RWPE1 (cell line): ENCODE results near the gene GCFC2.

Experiments used
- CTCF ChIA-PET: fragments of 350-600 bp; sonication (Branson Sonifier 250); formaldehyde crosslinking; extraction: SDS; loops from one replicate; lab custom pipeline; 2021; lab: Yijun Ruan, JAX
- POLR2A ChIA-PET: fragments of 400-600 bp; formaldehyde crosslinking; extraction: SDS; loops from one replicate; lab custom pipeline; 2020; ENCODE audit warnings: antibody characterized with exemption; ENCODE audit not compliant: low non-redundant PET; lab: Yijun Ruan, JAX
- DNase-seq: peaks from one replicate; pipeline ENCODE4 v3.0.0; 2012; ENCODE audit warnings: low spot score
- H3K27ac ChIP-seq: fragments of 450-650 bp; 2 replicates; pipeline ENCODE4 v1.5.1; 2017
- CTCF ChIP-seq: fragments of 450-650 bp; conservative IDR thresholded peaks from 2 replicates; pipeline ENCODE4 v1.5.1; 2017; ENCODE audit warnings: low read depth, mild to moderate bottlenecking

Gene GCFC2

GRCh38 chr2:75627902-75628504 lies 82.7 kb downstream of the GCFC2 start:
- H3K27ac ChIP-seq = no peak overlapping the region
- CTCF ChIA-PET = interaction anchor here (0.5 to 1.6 kb wide), 15 partner anchors 8 to 341 kb away, joined by 3 to 26 read pairs (median 5); partner anchors contain the start of gene EVA1A
- TF ChIP-seq CTCF = peak; percentile 92
- peak; percentile 71 for DNase-seq
- POLR2A ChIA-PET = no interaction called here

GRCh38 chr2:75622929-75623328 lies 87.8 kb downstream of the GCFC2 start:
- CTCF ChIA-PET = interaction anchor here (3.1 kb wide), 1 partner anchor 14 kb away, joined by 7 read pairs; no protein-coding TSS in a partner anchor
- no peak for DNase-seq
- POLR2A ChIA-PET = no interaction called here
- no peak for TF ChIP-seq CTCF
- no peak overlapping the region for H3K27ac ChIP-seq

DNA sequence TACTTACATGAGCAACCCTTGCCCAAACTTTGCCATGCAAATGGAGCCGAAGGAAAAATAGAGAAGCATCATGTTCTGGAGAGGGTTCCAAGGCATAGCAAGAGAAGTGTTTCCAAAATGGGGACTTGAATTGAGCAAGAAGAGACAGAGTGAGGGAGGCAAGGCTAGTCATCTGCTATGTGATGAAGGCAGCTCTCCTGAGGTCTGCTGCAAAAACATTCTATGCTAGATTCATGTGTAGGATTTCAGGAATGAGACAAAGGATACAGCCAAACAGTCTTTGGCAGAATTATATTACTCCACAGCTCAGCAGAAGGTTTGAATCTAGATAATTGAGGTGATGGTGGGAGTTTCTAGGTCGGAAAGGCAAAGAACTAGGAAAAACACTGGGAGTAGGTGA lies 88.2 kb downstream of the GCFC2 start:
- ChIA-PET POLR2A (no interaction called here), CTCF (interaction anchor here (3.1 kb wide), 1 partner anchor 13 kb away, joined by 7 read pairs; no protein-coding TSS in a partner anchor)
- no peak for TF ChIP-seq CTCF
- H3K27ac ChIP-seq = no peak overlapping the region
- DNase-seq = no peak

DNA sequence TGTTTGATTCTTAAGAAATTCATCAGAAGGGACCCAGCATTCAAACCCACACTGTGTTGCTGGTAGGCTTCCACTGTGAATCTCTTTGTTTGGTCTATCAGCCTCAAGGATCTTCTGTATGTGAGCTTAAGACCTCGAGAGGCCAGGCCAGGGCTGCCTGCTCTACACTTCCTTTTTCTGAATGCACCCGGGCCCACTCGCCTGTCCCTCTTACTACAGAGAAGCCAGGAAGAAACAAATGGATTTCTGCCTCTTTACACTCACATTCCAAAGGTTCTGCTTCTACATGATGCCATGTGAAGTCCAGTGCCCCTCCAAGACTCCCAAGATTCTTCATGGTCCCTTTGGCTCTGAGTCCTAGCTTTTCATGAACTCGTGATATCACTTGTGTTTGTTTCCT lies 89.5 kb downstream of the GCFC2 start:
- H3K27ac ChIP-seq = no peak overlapping the region
- no peak for DNase-seq
- ChIA-PET POLR2A (no interaction called here), CTCF (interaction anchor here (3.1 kb wide), 1 partner anchor 12 kb away, joined by 7 read pairs; no protein-coding TSS in a partner anchor)
- TF ChIP-seq CTCF = no peak

- DNase-seq = peak; percentile 47
- CTCF ChIA-PET = interaction anchor here (0.8 to 3.1 kb wide), 2 partner anchors 11 to 12 kb away, joined by 5 to 7 read pairs; no protein-coding TSS in a partner anchor
- no peak overlapping the region; the same call in 1 of the 2 replicates for H3K27ac ChIP-seq
- no peak for TF ChIP-seq CTCF
- POLR2A ChIA-PET = no interaction called here
Measured at GRCh38 chr2:75619956-75620740, 90.6 kb downstream of the GCFC2 start.

GRCh38 chr2:75616933-75617332 lies 93.8 kb downstream of the GCFC2 start:
- no peak for TF ChIP-seq CTCF
- DNase-seq = no peak
- CTCF ChIA-PET = no interaction called here
- POLR2A ChIA-PET = no interaction called here
- no peak overlapping the region for H3K27ac ChIP-seq
